Neutrophil (primary cell): ENCODE results near the gene SNX1.

Experiments used
- H3K27ac ChIP-seq: fragments of 200-600 bp; sonication (generic); 2 replicates; pipeline ENCODE4 v1.5.1; 2016; ENCODE audit warnings: mild to moderate bottlenecking, moderate library complexity
- H3K27me3 ChIP-seq: fragments of 200-600 bp; sonication (generic); 2 replicates; pipeline ENCODE4 v1.6.0; 2016; ENCODE audit warnings: mild to moderate bottlenecking
- H3K36me3 ChIP-seq: fragments of 200-600 bp; sonication (generic); 2 replicates; pipeline ENCODE4 v1.5.1; 2017
- H3K4me1 ChIP-seq, 2 experiments: fragments of 200-600 bp in 1 of 2; sonication (generic) in 1 of 2; 1 replicate in 1 of 2; 2 replicates in 1 of 2; pipeline versions ENCODE4 v1.5.1 to v1.6.1; 2013 to 2016; ENCODE audit warnings: low read depth in 1 of 2, low read length in 1 of 2, mild to moderate bottlenecking in 1 of 2, moderate library complexity in 1 of 2; ENCODE audit not compliant: control insufficient read depth in 1 of 2, insufficient read depth in 1 of 2
- H3K4me3 ChIP-seq, 2 experiments: fragments of 200-600 bp in 1 of 2; sonication (generic) in 1 of 2; 1 replicate in 1 of 2; 2 replicates in 1 of 2; pipeline ENCODE4 v1.5.1; 2013 to 2016; ENCODE audit warnings: low read depth in 1 of 2, low read length in 1 of 2, mild to moderate bottlenecking in 1 of 2, moderate library complexity in 1 of 2
- H3K9me3 ChIP-seq: fragments of 200-600 bp; sonication (generic); 2 replicates; pipeline ENCODE4 v1.5.1; 2016
- TF ChIP-seq, protein P1 (sequence below): fragments of 200-600 bp; sonication (generic); IDR thresholded peaks from 2 replicates; pipeline ENCODE4 v1.5.1; 2016; ENCODE audit warnings: antibody characterized with exemption

SNX1 gene

GRCh38 chr15:64153480-64154367, 57.9 kb downstream of the SNX1 start:
- Histone ChIP-seq H3K4me1 (peaks cover 29% of the 10 kb centered on the region in 2 experiments), H3K36me3 (peaks cover 50% of the 10 kb centered on the region), H3K27ac (peak overlapping the region; percentile 44), H3K9me3 (no peaks in the 10 kb centered on the region), H3K4me3 (no peak overlapping the region), H3K27me3 (peaks cover 46% of the 10 kb centered on the region)
- TF ChIP-seq, protein P1, sequence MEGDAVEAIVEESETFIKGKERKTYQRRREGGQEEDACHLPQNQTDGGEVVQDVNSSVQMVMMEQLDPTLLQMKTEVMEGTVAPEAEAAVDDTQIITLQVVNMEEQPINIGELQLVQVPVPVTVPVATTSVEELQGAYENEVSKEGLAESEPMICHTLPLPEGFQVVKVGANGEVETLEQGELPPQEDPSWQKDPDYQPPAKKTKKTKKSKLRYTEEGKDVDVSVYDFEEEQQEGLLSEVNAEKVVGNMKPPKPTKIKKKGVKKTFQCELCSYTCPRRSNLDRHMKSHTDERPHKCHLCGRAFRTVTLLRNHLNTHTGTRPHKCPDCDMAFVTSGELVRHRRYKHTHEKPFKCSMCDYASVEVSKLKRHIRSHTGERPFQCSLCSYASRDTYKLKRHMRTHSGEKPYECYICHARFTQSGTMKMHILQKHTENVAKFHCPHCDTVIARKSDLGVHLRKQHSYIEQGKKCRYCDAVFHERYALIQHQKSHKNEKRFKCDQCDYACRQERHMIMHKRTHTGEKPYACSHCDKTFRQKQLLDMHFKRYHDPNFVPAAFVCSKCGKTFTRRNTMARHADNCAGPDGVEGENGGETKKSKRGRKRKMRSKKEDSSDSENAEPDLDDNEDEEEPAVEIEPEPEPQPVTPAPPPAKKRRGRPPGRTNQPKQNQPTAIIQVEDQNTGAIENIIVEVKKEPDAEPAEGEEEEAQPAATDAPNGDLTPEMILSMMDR, result peak; percentile 94

DNA sequence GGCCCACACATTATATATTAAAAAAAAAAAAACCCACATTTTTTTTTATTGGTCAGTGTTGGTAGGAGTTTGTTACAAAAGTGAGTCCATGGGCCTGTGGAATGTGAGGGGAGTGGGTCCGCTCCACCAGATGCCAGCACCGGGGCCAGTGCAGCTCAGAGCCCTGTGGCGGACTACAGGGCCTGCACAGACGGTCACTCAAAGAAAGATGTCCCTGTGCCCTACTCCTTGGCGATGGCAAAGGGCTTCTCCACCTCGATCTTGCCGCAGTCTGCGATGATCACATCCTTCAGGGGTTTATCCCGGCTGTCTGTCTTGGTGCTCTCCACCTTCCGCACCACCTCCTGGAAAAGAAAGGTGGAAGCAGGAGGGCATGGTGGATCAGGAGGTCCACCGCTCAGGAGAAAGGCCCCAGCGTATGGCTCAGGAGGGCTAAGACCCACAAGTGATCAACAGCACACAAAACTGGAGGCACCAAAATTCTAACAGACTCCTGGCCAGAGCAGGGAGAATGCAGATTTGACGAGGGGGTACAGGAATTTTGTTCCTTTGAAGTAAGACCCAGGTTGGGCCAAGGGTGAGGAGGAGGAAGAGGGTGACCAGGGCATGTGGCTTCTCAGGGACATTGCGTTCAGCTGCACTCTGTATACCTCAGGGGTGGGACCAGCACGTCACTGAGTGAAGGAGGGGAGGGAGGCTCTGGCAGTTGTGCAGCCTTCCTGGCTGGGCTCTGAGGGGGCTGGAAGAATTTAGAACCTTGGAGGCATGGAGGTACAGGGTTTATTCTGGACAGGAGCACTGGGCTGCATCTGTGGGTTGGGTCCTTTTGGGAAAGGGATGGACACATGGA, 60.2 kb downstream of the SNX1 start:
- TF ChIP-seq, protein P1, result no peak
- Histone ChIP-seq H3K4me1 (peaks cover 26 to 28% of the 10 kb centered on the region in 2 experiments), H3K4me3 (no peak overlapping the region), H3K36me3 (peaks cover 73% of the 10 kb centered on the region), H3K9me3 (no peaks in the 10 kb centered on the region), H3K27ac (no peak overlapping the region), H3K27me3 (peaks cover 25% of the 10 kb centered on the region)

GRCh38 chr15:64156652-64157331, 61.0 kb downstream of the SNX1 start:
- Histone ChIP-seq H3K36me3 (peaks cover 78% of the 10 kb centered on the region), H3K4me1 (peaks cover 28% of the 10 kb centered on the region in 2 experiments), H3K4me3 (no peak overlapping the region), H3K27me3 (peaks cover 17% of the 10 kb centered on the region), H3K9me3 (no peaks in the 10 kb centered on the region), H3K27ac (no peak overlapping the region)
- TF ChIP-seq, protein P1, result no peak

GRCh38 chr15:64157599-64158125, 61.9 kb downstream of the SNX1 start:
- no peak overlapping the region for H3K4me3 ChIP-seq
- H3K27me3 ChIP-seq, result peaks cover 9% of the 10 kb centered on the region
- H3K27ac ChIP-seq, result peak overlapping the region; percentile 18
- H3K9me3 ChIP-seq, result no peaks in the 10 kb centered on the region
- peaks cover 26 to 27% of the 10 kb centered on the region in 2 experiments for H3K4me1 ChIP-seq
- peaks cover 78% of the 10 kb centered on the region for H3K36me3 ChIP-seq
- TF ChIP-seq, protein P1, result no peak
